HG02885 (cell line): ENCODE measurements around the gene POU5F1.

Source experiments
- ATAC-seq: cut with Tn5 transposase; IDR thresholded peaks from one replicate; pipeline ENCODE4 v1.9.1; 2021; ENCODE audit warnings: mild to moderate bottlenecking; ENCODE audit not compliant: unreplicated experiment, poor library complexity

Gene POU5F1

GRCh38 chr6:31169123-31169857, 1.2 kb downstream of the POU5F1 start:
- no peak for ATAC-seq

- no peak for ATAC-seq
Measured at GRCh38 chr6:31168606-31169005, 1.9 kb downstream of the POU5F1 start.

GRCh38 chr6:31165986-31166385, 4.5 kb downstream of the POU5F1 start:
- ATAC-seq, result no peak

GRCh38 chr6:31165064-31165832, 5.2 kb downstream of the POU5F1 start:
- peak; percentile 85 for ATAC-seq

GRCh38 chr6:31164475-31165063, 5.9 kb downstream of the POU5F1 start:
- peak; percentile 15 for ATAC-seq

GRCh38 chr6:31163922-31164321, 6.6 kb downstream of the POU5F1 start:
- no peak for ATAC-seq

GRCh38 chr6:31162463-31163165, 7.9 kb downstream of the POU5F1 start:
- no peak for ATAC-seq

- ATAC-seq, result no peak
Measured at GRCh38 chr6:31161216-31162126, 9.0 kb downstream of the POU5F1 start.

- ATAC-seq, result peak; percentile 1
Measured at GRCh38 chr6:31158863-31159855, 11.3 kb downstream of the POU5F1 start.

GRCh38 chr6:31158140-31158862, 12.2 kb downstream of the POU5F1 start, which contains the start of gene TCF19:
Gene TCF19, plus strand, starts transcription at chr6:31158589. Its CDS starts 881 bp downstream, at chr6:31159470.
- peak; percentile 87 for ATAC-seq

GRCh38 chr6:31157513-31158139, 12.9 kb downstream of the POU5F1 start, which contains the start of gene CCHCR1:
Gene CCHCR1, minus strand, starts transcription at chr6:31157802. Its CDS starts 202 bp downstream, at chr6:31157600.
- no peak for ATAC-seq

GRCh38 chr6:31156641-31157040, 13.8 kb downstream of the POU5F1 start:
- ATAC-seq, result no peak

GRCh38 chr6:31154436-31154835, 16.0 kb downstream of the POU5F1 start:
- ATAC-seq, result no peak

- no peak for ATAC-seq
Measured at GRCh38 chr6:31152781-31153180, 17.7 kb downstream of the POU5F1 start.

GRCh38 chr6:31149827-31150447, 20.5 kb downstream of the POU5F1 start:
- no peak for ATAC-seq

GRCh38 chr6:31145386-31145785, 25.1 kb downstream of the POU5F1 start:
- no peak for ATAC-seq

- ATAC-seq, result no peak
Measured at GRCh38 chr6:31144970-31145340, 25.5 kb downstream of the POU5F1 start.
